ENCODE results near the gene GON4L. TPM values are rescaled to one million over a fixed set of nuclear protein-coding genes. Genes with fewer than 3 reads are reported as not detected.

GON4L gene
- total RNA-seq, 1 experiment from 2014 or later = 53.4 TPM

DNA sequence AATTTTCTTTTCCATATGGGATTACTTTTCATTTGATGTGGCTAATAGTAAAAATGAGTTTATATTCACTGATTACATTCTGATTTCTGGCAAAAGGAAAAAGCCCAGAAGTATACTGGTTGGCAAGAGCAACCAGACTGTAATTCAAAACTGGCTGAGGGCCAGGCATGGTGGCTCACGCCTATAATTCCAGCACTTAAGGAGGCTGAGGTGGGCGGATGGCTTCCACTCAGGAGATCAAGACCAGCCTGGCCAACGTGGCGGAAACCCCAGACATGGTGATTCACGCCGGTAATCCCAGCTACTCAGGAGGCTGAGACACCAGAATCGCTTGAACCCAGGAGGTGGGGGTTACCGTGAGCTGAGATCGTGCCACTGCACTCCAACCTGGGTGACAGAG, 16.8 kb upstream of the GON4L start:
- Histone ChIP-seq H2AK5ac (ENCODE audit: insufficient read length, low read length) (no peak overlapping the region), H3K27me3 (ENCODE audit: insufficient read depth, low read length) (no peaks in the 10 kb centered on the region), H3T11ph (ENCODE audit: low read length) (no peak overlapping the region), H2BK15ac (ENCODE audit: low read depth, low read length) (no peak overlapping the region), H4K91ac (ENCODE audit: insufficient read length, low read depth, low read length) (no peak overlapping the region), H2BK12ac (ENCODE audit: insufficient read length, low read depth, low read length) (no peak overlapping the region), H4K8ac (replicated peaks; ENCODE audit: insufficient read length, low read depth, low read length) (no peak overlapping the region), H3K14ac (ENCODE audit: insufficient read depth, low read length) (no peak overlapping the region), H3K79me2 (ENCODE audit: insufficient read depth, low read length) (no peaks in the 10 kb centered on the region), H3K4me2 (ENCODE audit: insufficient read depth, insufficient read length, low read length) (no peak overlapping the region), H2AFZ (ENCODE audit: low read length) (no peak overlapping the region), H2BK20ac (ENCODE audit: low read depth, low read length, poor library complexity, severe bottlenecking) (no peak overlapping the region), H4K20me1 (ENCODE audit: control insufficient read depth, insufficient read depth, insufficient read length) (no peaks in the 10 kb centered on the region), H3K23me2 (ENCODE audit: insufficient read length, low read depth, low read length, poor library complexity, severe bottlenecking) (no peaks in the 10 kb centered on the region), H4K5ac (ENCODE audit: insufficient read length, low read depth, low read length) (no peak overlapping the region), H3K27ac (ENCODE audit: insufficient read length, low read depth, low read length) (no peak overlapping the region), H3K4ac (ENCODE audit: low read depth, low read length) (no peak overlapping the region), H3K9me3 (ENCODE audit: control insufficient read depth, low read depth, low read length) (no peaks in the 10 kb centered on the region), H2BK5ac (ENCODE audit: insufficient read length, low read length) (no peak overlapping the region), H3K18ac (ENCODE audit: insufficient read length, low read depth, low read length) (no peak overlapping the region), H3K23ac (ENCODE audit: insufficient read length, low read depth, low read length) (no peak overlapping the region), H3K9ac (ENCODE audit: extremely low read depth, insufficient read length, low read length) (no peak overlapping the region), H3K79me1 (ENCODE audit: insufficient read depth, low read depth, low read length, poor library complexity, severe bottlenecking) (no peaks in the 10 kb centered on the region), H3K4me1 (ENCODE audit: insufficient read depth, low read length) (no peaks in the 10 kb centered on the region), H3K56ac (ENCODE audit: insufficient read length, low read depth, low read length) (no peak overlapping the region), H2BK120ac (ENCODE audit: low read depth, low read length, poor library complexity, severe bottlenecking) (no peak overlapping the region)
- Mint-ChIP-seq H3K4me3 (no peak overlapping the region), H3K9me3 (no peaks in the 10 kb centered on the region), H3K4me1 (no peaks in the 10 kb centered on the region), H3K27me3 (ENCODE audit: low read depth) (peaks cover 5% of the 10 kb centered on the region), H3K36me3 (ENCODE audit: insufficient read depth in 1 of 3, low read depth in 3 of 3) (no peaks in the 10 kb centered on the region), H3K27ac (no peak overlapping the region)
- DNase-seq = no peak
- no CpG with 5 or more reads among the region's 9 CpGs for WGBS (ENCODE audit: extremely low coverage, insufficient read length, low lambda C conversion rate)
- TF ChIP-seq CTCF (conservative IDR thresholded peaks at IDR 0.05) = no peak
